Endothelial cell of umbilical vein (primary cell): ENCODE results near the gene ICE1. TPM values are rescaled to one million over a fixed set of nuclear protein-coding genes. Genes with fewer than 3 reads are reported as not detected.

Source experiments
- BruUV-seq: library from RNA; stranded (reverse); fragments of 400-500 nt; replicated peaks from 2 replicates; lab custom pipeline; 2021; lab: Mats Ljungman, UMichigan
- CTCF ChIA-PET: fragments of 300-600, 350-600 bp; sonication (Branson Sonifier 250); formaldehyde crosslinking; loops from one replicate; lab custom pipeline; 2021; ENCODE audit warnings: antibody characterized with exemption, inconsistent platforms; lab: Charles Lee
- POLR2A ChIA-PET: fragments of 300-600, 350-600 bp; sonication (Branson Sonifier 250); formaldehyde crosslinking; loops from one replicate; lab custom pipeline; 2021; ENCODE audit warnings: antibody characterized with exemption, inconsistent platforms; lab: Charles Lee
- DNase-seq: peaks from one replicate; pipeline ENCODE4 v3.0.0-alpha.2; 2011; ENCODE audit warnings: low read depth, low spot score
- FAIRE-seq: peaks from 2 replicates; lab custom pipeline; 2011; peaks lifted over from hg19 to GRCh38; lab: Jason Lieb, UNC
- H2AFZ ChIP-seq: 2 replicates; pipeline ENCODE4 v1.6.0; 2012; ENCODE audit warnings: low read depth, low read length, control low read depth, inconsistent platforms
- H3K27ac ChIP-seq: 2 replicates; pipeline ENCODE4 v1.5.1; 2011; ENCODE audit warnings: low read depth, mild to moderate bottlenecking, control low read depth, low read length, moderate library complexity; ENCODE audit not compliant: insufficient read depth
- H3K27me3 ChIP-seq, 2 experiments: 2 replicates each; pipeline versions ENCODE4 v1.6.0 to v1.6.1; 2011; ENCODE audit warnings: low read length in 2 of 2, mixed read lengths in 1 of 2; ENCODE audit not compliant: control insufficient read depth in 2 of 2, insufficient read depth in 2 of 2
- H3K36me3 ChIP-seq, 2 experiments: 2 replicates in 1 of 2; 3 replicates in 1 of 2; pipeline ENCODE4 v1.5.1; 2011; ENCODE audit warnings: low read length in 2 of 2, mild to moderate bottlenecking in 1 of 2, moderate library complexity in 1 of 2; ENCODE audit not compliant: control insufficient read depth in 2 of 2, insufficient read depth in 2 of 2; ENCODE audit errors: extremely low read depth in 1 of 2
- H3K4me1 ChIP-seq: 3 replicates; pipeline ENCODE4 v1.5.1; 2011; ENCODE audit warnings: mild to moderate bottlenecking, low read length; ENCODE audit not compliant: control insufficient read depth, insufficient read depth; ENCODE audit errors: extremely low read depth
- H3K4me2 ChIP-seq: 2 replicates; pipeline ENCODE4 v1.6.1; 2011; ENCODE audit warnings: low read length, control low read depth, mixed read lengths; ENCODE audit not compliant: insufficient read depth
- H3K4me3 ChIP-seq, 3 experiments: fragments of 200-600 bp in 1 of 3; sonication (generic), shearing (Covaris generic) in 1 of 3; replicated peaks in 1 of 3; 2 replicates each; pipeline ENCODE4 v1.5.1; 2011 to 2016; ENCODE audit warnings: control low read depth in 3 of 3, low read length in 3 of 3, mild to moderate bottlenecking in 2 of 3, inconsistent platforms in 1 of 3, low read depth in 1 of 3, moderate library complexity in 1 of 3; ENCODE audit not compliant: insufficient read depth in 1 of 3
- H3K79me2 ChIP-seq: 2 replicates; pipeline ENCODE4 v1.6.0; 2012; ENCODE audit warnings: low read length, inconsistent platforms; ENCODE audit not compliant: control insufficient read depth, insufficient read depth
- H3K9ac ChIP-seq: replicated peaks from 2 replicates; pipeline ENCODE3; 2011; ENCODE audit warnings: low read length, control low read depth; ENCODE audit not compliant: insufficient read depth; ENCODE audit errors: extremely low read depth
- H3K9me1 ChIP-seq: replicated peaks from 3 replicates; pipeline ENCODE4 v1.6.0; 2011; ENCODE audit warnings: mild to moderate bottlenecking, low read length; ENCODE audit not compliant: control insufficient read depth, insufficient read depth; ENCODE audit errors: extremely low read depth
- H3K9me3 ChIP-seq: replicated peaks from 2 replicates; pipeline ENCODE4 v1.5.1; 2012; ENCODE audit warnings: low read length, inconsistent platforms; ENCODE audit not compliant: control insufficient read depth, insufficient read depth
- H4K20me1 ChIP-seq: replicated peaks from 2 replicates; pipeline ENCODE3; 2011; ENCODE audit warnings: mild to moderate bottlenecking, low read length; ENCODE audit not compliant: control insufficient read depth, insufficient read depth; ENCODE audit errors: extremely low read depth
- CTCF ChIP-seq, 2 donors: IDR thresholded peaks; 1 replicate in 1 of 2; 2 replicates in 1 of 2; pipeline ENCODE4 v1.5.1; 2011; ENCODE audit warnings: low read length in 2 of 2, mild to moderate bottlenecking in 2 of 2, moderate library complexity in 2 of 2, control low read depth in 1 of 2, inconsistent platforms in 1 of 2, low read depth in 1 of 2; ENCODE audit not compliant: insufficient read depth in 1 of 2; ENCODE audit errors: extremely low read depth in 1 of 2
- EZH2 ChIP-seq: IDR thresholded peaks from 2 replicates; pipeline ENCODE4 v1.6.1; 2012; ENCODE audit warnings: borderline replicate concordance, low read depth, mild to moderate bottlenecking, moderate library complexity, low read length, inconsistent platforms; ENCODE audit not compliant: severe bottlenecking
- FOS ChIP-seq: IDR thresholded peaks from 2 replicates; pipeline ENCODE4 v1.6.1; 2011; ENCODE audit warnings: mild to moderate bottlenecking, low read length, moderate library complexity, borderline replicate concordance; ENCODE audit not compliant: insufficient read depth
- GATA2 ChIP-seq: IDR thresholded peaks from 2 replicates; pipeline ENCODE4 v1.7.0; 2011; ENCODE audit warnings: low read depth, mild to moderate bottlenecking, moderate library complexity, mixed read lengths, low read length; ENCODE audit not compliant: insufficient read length, insufficient read depth
- JUN ChIP-seq: IDR thresholded peaks from 2 replicates; pipeline ENCODE4 v1.6.1; 2011; ENCODE audit warnings: borderline replicate concordance, low read depth; ENCODE audit not compliant: insufficient read length, insufficient read depth
- MAX ChIP-seq: IDR thresholded peaks from 2 replicates; pipeline ENCODE4 v1.6.1; 2011; ENCODE audit not compliant: insufficient read depth, insufficient read length
- MYC ChIP-seq: IDR thresholded peaks from one replicate; pipeline ENCODE4 v1.6.1; 2011; ENCODE audit warnings: mild to moderate bottlenecking, low read depth, low read length
- POLR2A ChIP-seq: IDR thresholded peaks from 2 replicates; pipeline ENCODE4 v1.6.1; 2012; ENCODE audit warnings: low read depth, mild to moderate bottlenecking, control low read depth, low read length
- POLR2AphosphoS5 ChIP-seq: IDR thresholded peaks from 2 replicates; pipeline ENCODE4 v1.6.1; 2012; ENCODE audit warnings: low read depth, mild to moderate bottlenecking, control low read depth, low read length, moderate library complexity; ENCODE audit not compliant: insufficient read depth
- dilution Hi-C: fragments of 300-500 bp; cut with MboI; formaldehyde crosslinking; loops from one replicate; pipeline ENCODE4 v1.15.0; 2019; ENCODE audit warnings: low sequenced_read_pairs; ENCODE audit not compliant: extremely low pct_ligation_motif_present
- intact Hi-C: fragments of 100-400 bp; cut with micrococcal nuclease; formaldehyde crosslinking; loops from one replicate; pipeline ENCODE4 v1.10.0; 2022
- polyA plus RNA-seq, 4 experiments: library from polyadenylated mRNA; depleted of rRNA in 3 of 4; stranded (reverse) in 3 of 4; unstranded in 1 of 4; fragments of >200 nt; gene quantifications; 2 replicates each; pipeline versions ENCODE4 v1.2.1 to v1.2.3, GENCODE V29; 2011 to 2012; ENCODE audit warnings: missing spikeins in 1 of 4
- total RNA-seq: library from RNA; stranded (reverse); gene quantifications from 2 replicates; pipeline ENCODE4 v1.2.3, GENCODE V29; 2021

Gene ICE1
- total and polyA plus RNA-seq, 2 donors (not counting 3 experiments of a cell fraction or from before 2014, with no cell fraction given): 8.8 to 29.1 TPM

DNA sequence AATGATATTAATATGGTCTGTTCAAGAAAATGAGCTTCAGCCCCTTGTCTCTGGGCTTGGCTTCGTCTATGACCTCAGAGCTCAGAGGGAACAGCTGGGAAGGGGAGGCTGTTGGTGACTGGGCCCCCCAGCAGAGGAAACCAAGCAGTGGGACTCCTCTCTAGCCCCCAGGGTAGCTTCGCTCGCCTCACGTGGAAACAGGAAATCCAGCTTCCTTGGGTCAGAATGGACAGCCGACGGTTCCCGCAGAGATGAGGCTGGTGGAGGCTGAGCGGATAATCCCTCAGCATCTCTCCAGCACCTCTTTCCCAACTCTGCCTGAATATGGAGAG lies 37.2 kb upstream of the ICE1 start:
- Histone ChIP-seq H3K27me3 (no peaks in the 10 kb centered on the region), H3K4me2 (no peak overlapping the region), H3K4me1 (no peaks in the 10 kb centered on the region), H3K4me3 (no peak overlapping the region), H3K9me3 (no peaks in the 10 kb centered on the region), H2AFZ (no peak overlapping the region), H3K27ac (no peak overlapping the region), H3K9me1 (no peaks in the 10 kb centered on the region), H4K20me1 (no peaks in the 10 kb centered on the region), H3K79me2 (no peaks in the 10 kb centered on the region), H3K9ac (no peak overlapping the region), H3K36me3 (no peaks in the 10 kb centered on the region)
- DNase-seq (no peak), FAIRE-seq (no peak)
- BruUV-seq: no TSS peak
- intact Hi-C loops (no loop called here), dilution Hi-C loops (no loop called here)
- TF ChIP-seq POLR2AphosphoS5: no peak
- no peak for TF ChIP-seq MAX
- TF ChIP-seq EZH2: no peak
- no peak for TF ChIP-seq JUN
- TF ChIP-seq POLR2A: no peak
- no peak for TF ChIP-seq MYC
- ChIA-PET CTCF (no interaction called here), POLR2A (no interaction called here)

GRCh38 chr5:5386329-5386728 lies 36.1 kb upstream of the ICE1 start:
- Histone ChIP-seq H2AFZ (no peak overlapping the region), H3K4me2 (no peak overlapping the region), H3K27ac (no peak overlapping the region), H3K9me3 (no peaks in the 10 kb centered on the region), H4K20me1 (no peaks in the 10 kb centered on the region), H3K79me2 (no peaks in the 10 kb centered on the region), H3K27me3 (no peaks in the 10 kb centered on the region), H3K9me1 (no peaks in the 10 kb centered on the region), H3K9ac (no peak overlapping the region), H3K4me1 (no peaks in the 10 kb centered on the region), H3K4me3 (no peak overlapping the region), H3K36me3 (no peaks in the 10 kb centered on the region)
- TF ChIP-seq POLR2A (no peak), POLR2AphosphoS5 (no peak), GATA2 (no peak), JUN (no peak), FOS (no peak), MYC (no peak), CTCF (IDR thresholded peaks at IDR 0.05; ENCODE audit: extremely low read depth in 1 of 2, insufficient read depth in 1 of 2, low read depth in 1 of 2, low read length in 2 of 2) (no peak), MAX (no peak), EZH2 (no peak)
- ChIA-PET POLR2A (no interaction called here), CTCF (no interaction called here)
- no peak for FAIRE-seq
- no peak for DNase-seq
- dilution Hi-C loops: no loop called here
- no TSS peak for BruUV-seq
- intact Hi-C loops: no loop called here
